GM12801 (cell line): ENCODE measurements around the gene NBEAL1.

ENCODE experiments used
- CTCF ChIP-seq: IDR thresholded peaks from one replicate; pipeline ENCODE4 v1.5.1; 2011; ENCODE audit warnings: control low read depth; ENCODE audit not compliant: insufficient read length; ENCODE audit errors: extremely low read depth

NBEAL1 gene

GRCh38 chr2:203122317-203122986, 107.8 kb downstream of the NBEAL1 start:
- no peak for TF ChIP-seq CTCF

GRCh38 chr2:203126996-203127395, 112.3 kb downstream of the NBEAL1 start:
- TF ChIP-seq CTCF = no peak

- TF ChIP-seq CTCF = no peak
Observed at GRCh38 chr2:203135105-203135504, 120.4 kb downstream of the NBEAL1 start.

- no peak for TF ChIP-seq CTCF
Observed at GRCh38 chr2:203143391-203143790, 128.7 kb downstream of the NBEAL1 start.

GRCh38 chr2:203149194-203149593, 134.5 kb downstream of the NBEAL1 start:
- TF ChIP-seq CTCF = no peak

- TF ChIP-seq CTCF = no peak
Observed at GRCh38 chr2:203155406-203155805, 140.7 kb downstream of the NBEAL1 start.

GRCh38 chr2:203164311-203164935, 149.7 kb downstream of the NBEAL1 start:
- no peak for TF ChIP-seq CTCF
